Body of pancreas (tissue), 4 donors: ENCODE results near the gene APPL1.

Experiments used
- CTCF ChIP-seq, 7 experiments: fragments of 450-650 bp in 4 of 7; fragments of 200-600 bp in 3 of 7; sonication (generic) in 3 of 7; IDR thresholded peaks; one replicate each; pipeline ENCODE4 v1.5.1; 2016 to 2019; ENCODE audit warnings: antibody characterized with exemption in 7 of 7
- POLR2A ChIP-seq, 3 donors: fragments of 450-650 bp; IDR thresholded peaks; one replicate each; pipeline ENCODE4 v1.6.1; 2016; ENCODE audit warnings: antibody characterized with exemption in 3 of 3, mild to moderate bottlenecking in 2 of 3

- TF ChIP-seq POLR2A (IDR thresholded peaks at IDR 0.05): no peak
- no peak for TF ChIP-seq CTCF (IDR thresholded peaks at IDR 0.05)
Observed at GRCh38 chr3:57278237-57278636, 50.7 kb downstream of the APPL1 start.
